WTC11 (cell line): Measurements from ENCODE around the gene FGFR2. TPM values are rescaled to one million over a fixed set of nuclear protein-coding genes. Genes with fewer than 3 reads are reported as not detected.

ENCODE experiments used
- CREB1 ChIP-seq: sonication (generic); formaldehyde crosslinking; IDR thresholded peaks from 2 replicates; pipeline ENCODE4 v1.8.0; 2023; ENCODE audit warnings: mild to moderate bottlenecking, missing genetic modification reagents
- ETV6 ChIP-seq: sonication (generic); formaldehyde crosslinking; IDR thresholded peaks from 2 replicates; pipeline ENCODE4 v1.8.1; 2022; ENCODE audit warnings: mild to moderate bottlenecking, missing genetic modification reagents
- FOXK1 ChIP-seq: sonication (generic); formaldehyde crosslinking; IDR thresholded peaks from 2 replicates; pipeline ENCODE4 v1.8.0; 2022; ENCODE audit warnings: mild to moderate bottlenecking, moderate library complexity, missing genetic modification reagents
- FOXP1 ChIP-seq: sonication (generic); formaldehyde crosslinking; IDR thresholded peaks from 2 replicates; pipeline ENCODE4 v1.8.0; 2022; ENCODE audit warnings: missing genetic modification reagents, mild to moderate bottlenecking, moderate library complexity, borderline replicate concordance
- JAZF1 ChIP-seq: fragments of 250-450 bp; sonication (Bioruptor Pico); IDR thresholded peaks from 2 replicates; pipeline ENCODE4 v1.9.0; 2021; ENCODE audit warnings: moderate library complexity, mild to moderate bottlenecking, inconsistent platforms
- JUN ChIP-seq: sonication (generic); formaldehyde crosslinking; IDR thresholded peaks from 2 replicates; pipeline ENCODE4 v1.8.0; 2023; ENCODE audit warnings: mild to moderate bottlenecking, missing genetic modification reagents
- TEAD1 ChIP-seq: sonication (generic); formaldehyde crosslinking; IDR thresholded peaks from 2 replicates; pipeline ENCODE4 v1.8.0; 2022; ENCODE audit warnings: mild to moderate bottlenecking, missing genetic modification reagents
- ZNF263 ChIP-seq: sonication (generic); formaldehyde crosslinking; IDR thresholded peaks from 2 replicates; pipeline ENCODE4 v1.8.1; 2022; ENCODE audit warnings: low read depth, mild to moderate bottlenecking, moderate library complexity, missing genetic modification reagents
- ZNF317 ChIP-seq: sonication (generic); formaldehyde crosslinking; IDR thresholded peaks from 2 replicates; pipeline ENCODE4 v1.8.1; 2023; ENCODE audit warnings: low read depth, mild to moderate bottlenecking, moderate library complexity, missing genetic modification reagents, borderline replicate concordance
- ZNF423 ChIP-seq: fragments of 250-450 bp; sonication (Bioruptor Pico); IDR thresholded peaks from 2 replicates; pipeline ENCODE4 v2.1.2; 2022; ENCODE audit warnings: mild to moderate bottlenecking, moderate library complexity
- ZNF671 ChIP-seq: fragments of 250-450 bp; sonication (Bioruptor Pico); IDR thresholded peaks from 2 replicates; pipeline ENCODE4 v1.8.0; 2021; ENCODE audit warnings: mild to moderate bottlenecking
- total RNA-seq: library from RNA; stranded (reverse); gene quantifications from 3 replicates; pipeline ENCODE4 v1.2.3, GENCODE V29; 2021
- TF ChIP-seq, protein P1 (sequence below): sonication (generic); formaldehyde crosslinking; conservative IDR thresholded peaks from 2 replicates; pipeline ENCODE4 v1.8.1; 2023; ENCODE audit warnings: mild to moderate bottlenecking, low read depth, missing genetic modification reagents, moderate library complexity
- TF ChIP-seq, protein P2 (sequence below): sonication (generic); formaldehyde crosslinking; IDR thresholded peaks from 2 replicates; pipeline ENCODE4 v1.8.0; 2022; ENCODE audit warnings: mild to moderate bottlenecking, missing genetic modification reagents
- TF ChIP-seq, protein P3 (sequence below): sonication (generic); formaldehyde crosslinking; IDR thresholded peaks from 2 replicates; pipeline ENCODE4 v1.8.1; 2022; ENCODE audit warnings: mild to moderate bottlenecking, moderate library complexity, missing genetic modification reagents
- TF ChIP-seq, protein P4 (sequence below): fragments of 250-450 bp; sonication (Bioruptor Pico); IDR thresholded peaks from 2 replicates; pipeline ENCODE4 v1.9.0; 2021; ENCODE audit warnings: mild to moderate bottlenecking
- TF ChIP-seq, protein P5 (sequence below): sonication (generic); formaldehyde crosslinking; IDR thresholded peaks from 2 replicates; pipeline ENCODE4 v1.8.0; 2023; ENCODE audit warnings: mild to moderate bottlenecking, missing genetic modification reagents
- TF ChIP-seq, protein P6 (sequence below): fragments of 250-450 bp; sonication (Bioruptor Pico); IDR thresholded peaks from 2 replicates; pipeline ENCODE4 v1.9.0; 2021; ENCODE audit warnings: mild to moderate bottlenecking, borderline replicate concordance
- TF ChIP-seq, protein P7 (sequence below): sonication (generic); formaldehyde crosslinking; IDR thresholded peaks from 2 replicates; pipeline ENCODE4 v1.8.1; 2022; ENCODE audit warnings: missing genetic modification reagents, borderline replicate concordance
- TF ChIP-seq, protein P8 (sequence below): sonication (generic); formaldehyde crosslinking; IDR thresholded peaks from 2 replicates; pipeline ENCODE4 v1.8.0; 2022; ENCODE audit warnings: mild to moderate bottlenecking, missing genetic modification reagents

Gene FGFR2
- total RNA-seq, 1 experiment from 2014 or later: 95.0 TPM

DNA sequence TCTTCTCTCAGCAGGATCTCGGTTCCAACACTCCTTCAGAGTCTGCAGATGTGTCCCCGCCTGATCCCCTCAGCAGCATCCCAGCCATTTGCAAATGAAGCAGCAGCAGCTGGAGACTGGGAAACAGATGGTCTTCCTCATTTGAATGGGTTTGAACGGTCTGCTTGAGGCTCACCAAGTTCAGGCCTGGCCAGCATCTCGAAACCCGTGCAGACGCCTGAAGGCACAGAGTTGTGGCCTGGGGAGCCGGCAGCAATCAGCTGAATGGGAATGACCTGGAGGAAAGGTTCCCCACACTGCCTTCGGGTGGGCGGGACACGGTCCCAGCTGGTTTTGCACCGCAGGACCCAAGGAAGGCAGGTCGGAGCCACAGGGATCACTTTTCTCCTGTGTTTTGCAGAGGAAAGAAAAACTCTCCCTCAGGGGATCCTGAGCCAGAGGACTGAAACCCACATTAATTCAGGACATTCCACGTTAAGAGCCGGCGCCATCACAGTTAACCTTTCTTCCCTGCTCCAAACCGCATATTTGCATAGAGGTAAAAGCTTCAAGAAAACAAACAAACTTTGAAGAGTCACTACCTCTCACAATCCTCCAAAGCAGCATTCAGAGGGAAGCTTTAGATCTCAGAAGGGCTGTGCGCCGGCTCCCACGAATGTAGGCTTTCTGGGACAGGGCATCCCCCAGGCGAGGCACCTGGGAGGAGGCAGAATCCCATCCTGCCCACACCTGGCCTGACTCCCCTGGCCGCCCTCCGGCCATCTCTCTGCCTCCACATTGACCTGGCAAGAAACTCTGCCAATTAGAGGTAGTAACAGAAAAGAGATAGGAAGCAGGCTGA, 17.7 kb downstream of the FGFR2 start (continued):
- TF ChIP-seq, protein P1, sequence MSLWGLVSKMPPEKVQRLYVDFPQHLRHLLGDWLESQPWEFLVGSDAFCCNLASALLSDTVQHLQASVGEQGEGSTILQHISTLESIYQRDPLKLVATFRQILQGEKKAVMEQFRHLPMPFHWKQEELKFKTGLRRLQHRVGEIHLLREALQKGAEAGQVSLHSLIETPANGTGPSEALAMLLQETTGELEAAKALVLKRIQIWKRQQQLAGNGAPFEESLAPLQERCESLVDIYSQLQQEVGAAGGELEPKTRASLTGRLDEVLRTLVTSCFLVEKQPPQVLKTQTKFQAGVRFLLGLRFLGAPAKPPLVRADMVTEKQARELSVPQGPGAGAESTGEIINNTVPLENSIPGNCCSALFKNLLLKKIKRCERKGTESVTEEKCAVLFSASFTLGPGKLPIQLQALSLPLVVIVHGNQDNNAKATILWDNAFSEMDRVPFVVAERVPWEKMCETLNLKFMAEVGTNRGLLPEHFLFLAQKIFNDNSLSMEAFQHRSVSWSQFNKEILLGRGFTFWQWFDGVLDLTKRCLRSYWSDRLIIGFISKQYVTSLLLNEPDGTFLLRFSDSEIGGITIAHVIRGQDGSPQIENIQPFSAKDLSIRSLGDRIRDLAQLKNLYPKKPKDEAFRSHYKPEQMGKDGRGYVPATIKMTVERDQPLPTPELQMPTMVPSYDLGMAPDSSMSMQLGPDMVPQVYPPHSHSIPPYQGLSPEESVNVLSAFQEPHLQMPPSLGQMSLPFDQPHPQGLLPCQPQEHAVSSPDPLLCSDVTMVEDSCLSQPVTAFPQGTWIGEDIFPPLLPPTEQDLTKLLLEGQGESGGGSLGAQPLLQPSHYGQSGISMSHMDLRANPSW: no peak
- TF ChIP-seq CREB1 (no peak), ZNF263 (CRISPR knock-in tag) (no peak), ZNF671 (CRISPR knock-in tag) (no peak), ZNF317 (CRISPR knock-in tag) (no peak), ZNF423 (CRISPR knock-in tag) (peak; percentile 70), FOXK1 (CRISPR knock-in tag) (peak; percentile 83), JAZF1 (CRISPR knock-in tag) (no peak), FOXP1 (CRISPR knock-in tag) (0 out of 2 replicates have a peak, but pooled peaks have one; percentile 24), JUN (CRISPR knock-in tag) (no peak), ETV6 (CRISPR knock-in tag) (peak; percentile 88), TEAD1 (CRISPR knock-in tag) (peak; percentile 85)
- TF ChIP-seq, protein P2, sequence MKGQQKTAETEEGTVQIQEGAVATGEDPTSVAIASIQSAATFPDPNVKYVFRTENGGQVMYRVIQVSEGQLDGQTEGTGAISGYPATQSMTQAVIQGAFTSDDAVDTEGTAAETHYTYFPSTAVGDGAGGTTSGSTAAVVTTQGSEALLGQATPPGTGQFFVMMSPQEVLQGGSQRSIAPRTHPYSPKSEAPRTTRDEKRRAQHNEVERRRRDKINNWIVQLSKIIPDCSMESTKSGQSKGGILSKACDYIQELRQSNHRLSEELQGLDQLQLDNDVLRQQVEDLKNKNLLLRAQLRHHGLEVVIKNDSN (CRISPR knock-in tag): peak; percentile 36; the same call in 1 of the 2 replicates
- TF ChIP-seq, protein P3, sequence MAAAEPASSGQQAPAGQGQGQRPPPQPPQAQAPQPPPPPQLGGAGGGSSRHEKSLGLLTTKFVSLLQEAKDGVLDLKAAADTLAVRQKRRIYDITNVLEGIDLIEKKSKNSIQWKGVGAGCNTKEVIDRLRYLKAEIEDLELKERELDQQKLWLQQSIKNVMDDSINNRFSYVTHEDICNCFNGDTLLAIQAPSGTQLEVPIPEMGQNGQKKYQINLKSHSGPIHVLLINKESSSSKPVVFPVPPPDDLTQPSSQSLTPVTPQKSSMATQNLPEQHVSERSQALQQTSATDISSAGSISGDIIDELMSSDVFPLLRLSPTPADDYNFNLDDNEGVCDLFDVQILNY (CRISPR knock-in tag): peak; percentile 50; the same call in 1 of the 2 replicates
- TF ChIP-seq, protein P4, sequence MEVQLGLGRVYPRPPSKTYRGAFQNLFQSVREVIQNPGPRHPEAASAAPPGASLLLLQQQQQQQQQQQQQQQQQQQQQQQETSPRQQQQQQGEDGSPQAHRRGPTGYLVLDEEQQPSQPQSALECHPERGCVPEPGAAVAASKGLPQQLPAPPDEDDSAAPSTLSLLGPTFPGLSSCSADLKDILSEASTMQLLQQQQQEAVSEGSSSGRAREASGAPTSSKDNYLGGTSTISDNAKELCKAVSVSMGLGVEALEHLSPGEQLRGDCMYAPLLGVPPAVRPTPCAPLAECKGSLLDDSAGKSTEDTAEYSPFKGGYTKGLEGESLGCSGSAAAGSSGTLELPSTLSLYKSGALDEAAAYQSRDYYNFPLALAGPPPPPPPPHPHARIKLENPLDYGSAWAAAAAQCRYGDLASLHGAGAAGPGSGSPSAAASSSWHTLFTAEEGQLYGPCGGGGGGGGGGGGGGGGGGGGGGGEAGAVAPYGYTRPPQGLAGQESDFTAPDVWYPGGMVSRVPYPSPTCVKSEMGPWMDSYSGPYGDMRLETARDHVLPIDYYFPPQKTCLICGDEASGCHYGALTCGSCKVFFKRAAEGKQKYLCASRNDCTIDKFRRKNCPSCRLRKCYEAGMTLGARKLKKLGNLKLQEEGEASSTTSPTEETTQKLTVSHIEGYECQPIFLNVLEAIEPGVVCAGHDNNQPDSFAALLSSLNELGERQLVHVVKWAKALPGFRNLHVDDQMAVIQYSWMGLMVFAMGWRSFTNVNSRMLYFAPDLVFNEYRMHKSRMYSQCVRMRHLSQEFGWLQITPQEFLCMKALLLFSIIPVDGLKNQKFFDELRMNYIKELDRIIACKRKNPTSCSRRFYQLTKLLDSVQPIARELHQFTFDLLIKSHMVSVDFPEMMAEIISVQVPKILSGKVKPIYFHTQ (CRISPR knock-in tag): no peak
- TF ChIP-seq, protein P5, sequence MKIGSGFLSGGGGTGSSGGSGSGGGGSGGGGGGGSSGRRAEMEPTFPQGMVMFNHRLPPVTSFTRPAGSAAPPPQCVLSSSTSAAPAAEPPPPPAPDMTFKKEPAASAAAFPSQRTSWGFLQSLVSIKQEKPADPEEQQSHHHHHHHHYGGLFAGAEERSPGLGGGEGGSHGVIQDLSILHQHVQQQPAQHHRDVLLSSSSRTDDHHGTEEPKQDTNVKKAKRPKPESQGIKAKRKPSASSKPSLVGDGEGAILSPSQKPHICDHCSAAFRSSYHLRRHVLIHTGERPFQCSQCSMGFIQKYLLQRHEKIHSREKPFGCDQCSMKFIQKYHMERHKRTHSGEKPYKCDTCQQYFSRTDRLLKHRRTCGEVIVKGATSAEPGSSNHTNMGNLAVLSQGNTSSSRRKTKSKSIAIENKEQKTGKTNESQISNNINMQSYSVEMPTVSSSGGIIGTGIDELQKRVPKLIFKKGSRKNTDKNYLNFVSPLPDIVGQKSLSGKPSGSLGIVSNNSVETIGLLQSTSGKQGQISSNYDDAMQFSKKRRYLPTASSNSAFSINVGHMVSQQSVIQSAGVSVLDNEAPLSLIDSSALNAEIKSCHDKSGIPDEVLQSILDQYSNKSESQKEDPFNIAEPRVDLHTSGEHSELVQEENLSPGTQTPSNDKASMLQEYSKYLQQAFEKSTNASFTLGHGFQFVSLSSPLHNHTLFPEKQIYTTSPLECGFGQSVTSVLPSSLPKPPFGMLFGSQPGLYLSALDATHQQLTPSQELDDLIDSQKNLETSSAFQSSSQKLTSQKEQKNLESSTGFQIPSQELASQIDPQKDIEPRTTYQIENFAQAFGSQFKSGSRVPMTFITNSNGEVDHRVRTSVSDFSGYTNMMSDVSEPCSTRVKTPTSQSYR (CRISPR knock-in tag): no peak
- TF ChIP-seq, protein P6, sequence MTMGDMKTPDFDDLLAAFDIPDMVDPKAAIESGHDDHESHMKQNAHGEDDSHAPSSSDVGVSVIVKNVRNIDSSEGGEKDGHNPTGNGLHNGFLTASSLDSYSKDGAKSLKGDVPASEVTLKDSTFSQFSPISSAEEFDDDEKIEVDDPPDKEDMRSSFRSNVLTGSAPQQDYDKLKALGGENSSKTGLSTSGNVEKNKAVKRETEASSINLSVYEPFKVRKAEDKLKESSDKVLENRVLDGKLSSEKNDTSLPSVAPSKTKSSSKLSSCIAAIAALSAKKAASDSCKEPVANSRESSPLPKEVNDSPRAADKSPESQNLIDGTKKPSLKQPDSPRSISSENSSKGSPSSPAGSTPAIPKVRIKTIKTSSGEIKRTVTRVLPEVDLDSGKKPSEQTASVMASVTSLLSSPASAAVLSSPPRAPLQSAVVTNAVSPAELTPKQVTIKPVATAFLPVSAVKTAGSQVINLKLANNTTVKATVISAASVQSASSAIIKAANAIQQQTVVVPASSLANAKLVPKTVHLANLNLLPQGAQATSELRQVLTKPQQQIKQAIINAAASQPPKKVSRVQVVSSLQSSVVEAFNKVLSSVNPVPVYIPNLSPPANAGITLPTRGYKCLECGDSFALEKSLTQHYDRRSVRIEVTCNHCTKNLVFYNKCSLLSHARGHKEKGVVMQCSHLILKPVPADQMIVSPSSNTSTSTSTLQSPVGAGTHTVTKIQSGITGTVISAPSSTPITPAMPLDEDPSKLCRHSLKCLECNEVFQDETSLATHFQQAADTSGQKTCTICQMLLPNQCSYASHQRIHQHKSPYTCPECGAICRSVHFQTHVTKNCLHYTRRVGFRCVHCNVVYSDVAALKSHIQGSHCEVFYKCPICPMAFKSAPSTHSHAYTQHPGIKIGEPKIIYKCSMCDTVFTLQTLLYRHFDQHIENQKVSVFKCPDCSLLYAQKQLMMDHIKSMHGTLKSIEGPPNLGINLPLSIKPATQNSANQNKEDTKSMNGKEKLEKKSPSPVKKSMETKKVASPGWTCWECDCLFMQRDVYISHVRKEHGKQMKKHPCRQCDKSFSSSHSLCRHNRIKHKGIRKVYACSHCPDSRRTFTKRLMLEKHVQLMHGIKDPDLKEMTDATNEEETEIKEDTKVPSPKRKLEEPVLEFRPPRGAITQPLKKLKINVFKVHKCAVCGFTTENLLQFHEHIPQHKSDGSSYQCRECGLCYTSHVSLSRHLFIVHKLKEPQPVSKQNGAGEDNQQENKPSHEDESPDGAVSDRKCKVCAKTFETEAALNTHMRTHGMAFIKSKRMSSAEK (CRISPR knock-in tag): no peak
- TF ChIP-seq, protein P7, sequence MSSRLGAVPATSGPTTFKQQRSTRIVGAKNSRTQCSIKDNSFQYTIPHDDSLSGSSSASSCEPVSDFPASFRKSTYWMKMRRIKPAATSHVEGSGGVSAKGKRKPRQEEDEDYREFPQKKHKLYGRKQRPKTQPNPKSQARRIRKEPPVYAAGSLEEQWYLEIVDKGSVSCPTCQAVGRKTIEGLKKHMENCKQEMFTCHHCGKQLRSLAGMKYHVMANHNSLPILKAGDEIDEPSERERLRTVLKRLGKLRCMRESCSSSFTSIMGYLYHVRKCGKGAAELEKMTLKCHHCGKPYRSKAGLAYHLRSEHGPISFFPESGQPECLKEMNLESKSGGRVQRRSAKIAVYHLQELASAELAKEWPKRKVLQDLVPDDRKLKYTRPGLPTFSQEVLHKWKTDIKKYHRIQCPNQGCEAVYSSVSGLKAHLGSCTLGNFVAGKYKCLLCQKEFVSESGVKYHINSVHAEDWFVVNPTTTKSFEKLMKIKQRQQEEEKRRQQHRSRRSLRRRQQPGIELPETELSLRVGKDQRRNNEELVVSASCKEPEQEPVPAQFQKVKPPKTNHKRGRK (CRISPR knock-in tag): no peak
- TF ChIP-seq, protein P8, sequence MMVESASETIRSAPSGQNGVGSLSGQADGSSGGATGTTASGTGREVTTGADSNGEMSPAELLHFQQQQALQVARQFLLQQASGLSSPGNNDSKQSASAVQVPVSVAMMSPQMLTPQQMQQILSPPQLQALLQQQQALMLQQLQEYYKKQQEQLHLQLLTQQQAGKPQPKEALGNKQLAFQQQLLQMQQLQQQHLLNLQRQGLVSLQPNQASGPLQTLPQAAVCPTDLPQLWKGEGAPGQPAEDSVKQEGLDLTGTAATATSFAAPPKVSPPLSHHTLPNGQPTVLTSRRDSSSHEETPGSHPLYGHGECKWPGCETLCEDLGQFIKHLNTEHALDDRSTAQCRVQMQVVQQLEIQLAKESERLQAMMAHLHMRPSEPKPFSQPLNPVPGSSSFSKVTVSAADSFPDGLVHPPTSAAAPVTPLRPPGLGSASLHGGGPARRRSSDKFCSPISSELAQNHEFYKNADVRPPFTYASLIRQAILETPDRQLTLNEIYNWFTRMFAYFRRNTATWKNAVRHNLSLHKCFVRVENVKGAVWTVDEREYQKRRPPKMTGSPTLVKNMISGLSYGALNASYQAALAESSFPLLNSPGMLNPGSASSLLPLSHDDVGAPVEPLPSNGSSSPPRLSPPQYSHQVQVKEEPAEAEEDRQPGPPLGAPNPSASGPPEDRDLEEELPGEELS (CRISPR knock-in tag): peak; percentile 75; the same call in 1 of the 2 replicates
